GM10248 (cell line): Measurements from ENCODE around the gene ERCC4.

ENCODE experiments used
- CTCF ChIA-PET: fragments of 300-600 bp; sonication (Branson Sonifier 250); formaldehyde crosslinking; extraction: SDS; loops from one replicate; lab custom pipeline; 2021; ENCODE audit warnings: antibody characterized with exemption; lab: Yijun Ruan, JAX
- POLR2A ChIA-PET: fragments of 350-650 bp; sonication (Branson Sonifier 250); formaldehyde crosslinking; extraction: SDS; loops from one replicate; lab custom pipeline; 2020; ENCODE audit warnings: antibody characterized with exemption; lab: Yijun Ruan, JAX
- DNase-seq: peaks from one replicate; pipeline ENCODE4 v3.0.0; 2012; ENCODE audit errors: extremely low spot score
- CTCF ChIP-seq: IDR thresholded peaks from 2 replicates; pipeline ENCODE4 v1.5.1; 2012; ENCODE audit warnings: mild to moderate bottlenecking, low read depth; ENCODE audit errors: extremely low read depth, missing control alignments, control extremely low read depth

Gene ERCC4

GRCh38 chr16:13997526-13997925 lies 77.6 kb downstream of the ERCC4 start:
- ChIA-PET CTCF (interaction anchor here (0.7 kb wide), 1 partner anchor 13 kb away, joined by 3 read pairs; no protein-coding TSS in a partner anchor), POLR2A (interaction anchor here (0.7 kb wide), 1 partner anchor 26 kb away, joined by 8 read pairs; no protein-coding TSS in a partner anchor)
- no peak for DNase-seq
- TF ChIP-seq CTCF: no peak

GRCh38 chr16:13997933-13998332 lies 78.0 kb downstream of the ERCC4 start:
- POLR2A ChIA-PET: interaction anchor here (0.7 kb wide), 1 partner anchor 27 kb away, joined by 8 read pairs; no protein-coding TSS in a partner anchor
- TF ChIP-seq CTCF: no peak
- CTCF ChIA-PET: interaction anchor here (0.7 kb wide), 1 partner anchor 12 kb away, joined by 3 read pairs; no protein-coding TSS in a partner anchor
- DNase-seq: peak; percentile 68

GRCh38 chr16:13999071-13999894 lies 79.3 kb downstream of the ERCC4 start:
- DNase-seq: no peak
- TF ChIP-seq CTCF: no peak
- CTCF ChIA-PET: interaction anchor here (1.2 kb wide), 1 partner anchor 10 kb away, joined by 4 read pairs; no protein-coding TSS in a partner anchor
- POLR2A ChIA-PET: no interaction called here

- TF ChIP-seq CTCF: no peak
- ChIA-PET CTCF (no interaction called here), POLR2A (no interaction called here)
- DNase-seq: no peak
These were observed 80.0 kb downstream of the ERCC4 start for GRCh38 chr16:13999895-14000425.

GRCh38 chr16:14001521-14001920 lies 81.6 kb downstream of the ERCC4 start:
- no peak for DNase-seq
- TF ChIP-seq CTCF: no peak
- CTCF ChIA-PET: no interaction called here
- POLR2A ChIA-PET: no interaction called here
